Mesendoderm (in vitro differentiated cells): ENCODE data around the gene STEAP4.

Experiments
- DNase-seq: peaks from one replicate; pipeline ENCODE4 v3.0.0; 2013
- H2AK5ac ChIP-seq: 2 replicates; pipeline ENCODE4 v1.6.1; 2013; ENCODE audit warnings: low read length, inconsistent platforms
- H2BK120ac ChIP-seq: 2 replicates; pipeline ENCODE4 v1.6.1; 2013; ENCODE audit warnings: low read depth, mild to moderate bottlenecking, low read length, moderate library complexity, mixed read lengths
- H2BK15ac ChIP-seq: replicated peaks from 2 replicates; pipeline ENCODE4 v1.6.1; 2013; ENCODE audit warnings: low read depth, mild to moderate bottlenecking, moderate library complexity
- H2BK5ac ChIP-seq: 2 replicates; pipeline ENCODE4 v1.6.1; 2013; ENCODE audit warnings: low read length, inconsistent platforms
- H3K18ac ChIP-seq: 2 replicates; pipeline ENCODE4 v1.6.1; 2013; ENCODE audit warnings: mild to moderate bottlenecking, low read length, mixed read lengths
- H3K23ac ChIP-seq: one replicate; pipeline ENCODE4 v1.6.1; 2013; ENCODE audit warnings: low read length
- H3K27ac ChIP-seq: 2 replicates; pipeline ENCODE4 v1.5.1; 2013; ENCODE audit warnings: low read depth, mild to moderate bottlenecking, inconsistent platforms, low read length, moderate library complexity
- H3K27me3 ChIP-seq: 2 replicates; pipeline ENCODE4 v1.6.1; 2013; ENCODE audit warnings: low read length, control low read depth, mild to moderate bottlenecking, inconsistent platforms; ENCODE audit not compliant: insufficient read depth, poor library complexity
- H3K36me3 ChIP-seq: 2 replicates; pipeline ENCODE4 v1.6.1; 2013; ENCODE audit warnings: low read length, inconsistent platforms; ENCODE audit not compliant: control insufficient read depth, insufficient read depth
- H3K4ac ChIP-seq: one replicate; pipeline ENCODE4 v1.6.1; 2013; ENCODE audit warnings: low read depth, mild to moderate bottlenecking, low read length, moderate library complexity
- H3K4me1 ChIP-seq: 2 replicates; pipeline ENCODE4 v1.6.1; 2013; ENCODE audit warnings: low read depth, low read length, inconsistent platforms; ENCODE audit not compliant: control insufficient read depth
- H3K4me2 ChIP-seq: 2 replicates; pipeline ENCODE4 v1.6.1; 2013; ENCODE audit warnings: low read length
- H3K4me3 ChIP-seq: 2 replicates; pipeline ENCODE4 v1.5.1; 2013; ENCODE audit warnings: mild to moderate bottlenecking, low read length
- H3K56ac ChIP-seq: one replicate; pipeline ENCODE4 v1.6.1; 2013; ENCODE audit warnings: low read length
- H3K79me1 ChIP-seq: 2 replicates; pipeline ENCODE4 v1.6.1; 2013; ENCODE audit warnings: low read length, inconsistent platforms
- H3K79me2 ChIP-seq: 2 replicates; pipeline ENCODE4 v1.6.1; 2013; ENCODE audit warnings: mild to moderate bottlenecking, low read length; ENCODE audit not compliant: control insufficient read depth, insufficient read depth
- H3K9ac ChIP-seq: 2 replicates; pipeline ENCODE4 v1.6.1; 2013; ENCODE audit warnings: low read length, inconsistent platforms
- H4K5ac ChIP-seq: one replicate; pipeline ENCODE4 v1.6.1; 2013; ENCODE audit warnings: low read length
- H4K8ac ChIP-seq: one replicate; pipeline ENCODE4 v1.6.1; 2013; ENCODE audit warnings: low read depth, mild to moderate bottlenecking, control low read depth, low read length, moderate library complexity
- WGBS: extraction: QIAGEN DNeasy Blood & Tissue Kit; methylation state at CpG from one replicate; pipeline ENCODE4 v1.1.7; 2013; ENCODE audit warnings: low lambda C conversion rate, missing lambda C conversion rate; ENCODE audit not compliant: insufficient coverage; ENCODE audit errors: extremely low coverage; 5-methylcytosine and 5-hydroxymethylcytosine counted together

Gene STEAP4

DNA sequence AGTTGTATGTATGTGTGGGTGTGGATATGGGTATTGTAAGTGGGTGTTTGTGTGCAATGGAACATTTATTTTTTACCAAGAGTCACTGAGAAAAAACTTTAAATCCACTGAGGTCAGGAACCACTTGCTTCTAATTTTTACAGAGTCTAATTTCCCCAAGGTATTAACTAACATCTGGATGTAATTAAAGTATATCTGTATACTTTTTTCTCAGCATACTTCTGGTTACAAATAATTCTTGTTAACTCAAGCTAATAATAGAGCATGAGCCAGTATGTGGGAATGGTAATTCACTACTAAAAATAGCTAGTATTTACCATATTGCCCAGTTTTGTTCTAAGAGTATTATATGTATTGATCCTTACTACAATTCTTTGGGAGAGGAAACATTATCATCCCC lies 24.6 kb upstream of the STEAP4 start:
- no peak overlapping the region for H4K5ac ChIP-seq
- no peak overlapping the region for H3K23ac ChIP-seq
- no peak for DNase-seq
- H3K18ac ChIP-seq = no peak overlapping the region
- H3K79me2 ChIP-seq = no peaks in the 10 kb centered on the region
- no peak overlapping the region for H4K8ac ChIP-seq
- no peaks in the 10 kb centered on the region for H3K27me3 ChIP-seq
- H2BK120ac ChIP-seq = no peak overlapping the region
- H3K56ac ChIP-seq = no peak overlapping the region
- no peak overlapping the region for H2AK5ac ChIP-seq
- H3K79me1 ChIP-seq = no peaks in the 10 kb centered on the region
- H2BK15ac ChIP-seq = no peak overlapping the region
- H3K4me3 ChIP-seq = no peak overlapping the region
- H3K27ac ChIP-seq = no peak overlapping the region
- no peak overlapping the region for H2BK5ac ChIP-seq
- no peaks in the 10 kb centered on the region for H3K36me3 ChIP-seq
- H3K4me2 ChIP-seq = no peak overlapping the region
- H3K9ac ChIP-seq = no peak overlapping the region
- no peaks in the 10 kb centered on the region for H3K4me1 ChIP-seq
- no peak overlapping the region for H3K4ac ChIP-seq

DNA sequence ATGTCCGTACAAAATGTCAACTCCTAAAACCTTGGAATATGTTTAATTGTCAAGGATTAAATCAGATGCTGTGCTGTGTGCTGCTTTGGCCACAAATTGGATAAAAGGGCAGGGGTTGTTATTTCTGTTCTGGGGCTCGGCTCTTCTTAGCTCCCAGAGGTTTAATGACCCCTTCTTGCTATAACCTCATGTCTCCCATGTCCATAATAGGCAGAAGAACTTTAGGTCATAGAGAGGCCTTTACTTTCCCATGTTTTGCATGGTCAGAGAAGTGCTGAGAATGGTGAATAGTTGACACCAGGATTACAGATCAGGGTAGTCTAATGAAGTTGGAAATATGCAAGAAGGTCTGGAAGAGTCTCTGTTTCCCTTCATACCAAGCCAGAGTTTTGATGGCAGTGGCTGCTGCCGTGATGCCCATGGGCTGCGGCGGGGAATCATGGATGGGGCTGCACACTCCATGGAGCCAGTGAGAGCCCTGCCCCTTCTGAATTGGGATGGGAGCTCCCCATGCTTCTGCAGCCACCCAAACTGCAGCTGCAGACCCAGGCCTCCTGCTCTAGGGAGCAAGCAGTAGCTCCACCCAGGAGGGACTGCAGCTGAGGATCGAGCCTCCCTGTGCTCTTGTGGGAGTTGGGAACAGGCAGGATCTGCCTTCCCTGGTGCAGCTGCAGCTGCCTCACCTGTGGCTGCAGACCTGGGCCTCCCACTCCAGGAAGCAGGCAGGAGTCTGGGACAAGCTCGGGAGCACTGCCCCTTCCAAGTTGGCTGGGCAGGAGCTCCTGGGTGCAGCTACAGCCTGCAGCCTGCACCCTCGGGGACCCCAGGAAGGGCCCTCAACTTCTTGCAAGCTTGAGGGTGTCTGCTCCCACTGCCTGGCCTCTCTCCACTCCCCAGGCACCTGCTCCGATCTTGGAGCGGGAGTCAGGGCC lies 23.1 kb upstream of the STEAP4 start:
- Histone ChIP-seq H3K36me3 (no peaks in the 10 kb centered on the region), H2BK15ac (no peak overlapping the region), H2AK5ac (no peak overlapping the region), H2BK120ac (no peak overlapping the region), H3K23ac (no peak overlapping the region), H4K5ac (no peak overlapping the region), H4K8ac (no peak overlapping the region), H3K4me1 (no peaks in the 10 kb centered on the region), H3K56ac (no peak overlapping the region), H3K4ac (no peak overlapping the region), H3K27me3 (no peaks in the 10 kb centered on the region), H3K9ac (no peak overlapping the region), H3K4me3 (no peak overlapping the region), H3K79me2 (no peaks in the 10 kb centered on the region), H3K18ac (no peak overlapping the region), H3K79me1 (no peaks in the 10 kb centered on the region), H2BK5ac (no peak overlapping the region), H3K27ac (no peak overlapping the region), H3K4me2 (no peak overlapping the region)
- no peak for DNase-seq
- no CpG with 5 or more reads among the region's 10 CpGs for WGBS

DNA sequence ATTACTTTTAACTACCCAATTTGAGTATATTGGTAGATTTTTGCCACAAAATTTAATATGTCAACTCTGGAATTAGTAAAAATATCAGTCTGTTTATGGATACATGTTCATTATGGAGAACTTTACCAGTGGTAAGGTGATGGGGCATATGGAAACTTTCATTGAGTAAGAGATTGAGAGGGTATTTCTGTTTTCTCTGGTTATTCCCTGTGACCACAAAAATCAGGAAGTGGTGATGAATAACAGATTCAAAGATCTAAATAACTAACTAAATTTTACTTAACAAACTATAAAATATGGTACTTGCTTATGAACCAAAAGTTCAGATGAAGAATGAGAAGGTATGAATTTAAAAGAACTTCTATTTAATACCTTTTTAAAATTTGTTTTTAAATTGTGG lies 22.1 kb upstream of the STEAP4 start:
- Histone ChIP-seq H4K8ac (no peak overlapping the region), H2BK120ac (no peak overlapping the region), H3K18ac (no peak overlapping the region), H3K4ac (no peak overlapping the region), H2BK5ac (no peak overlapping the region), H3K56ac (no peak overlapping the region), H3K27me3 (no peaks in the 10 kb centered on the region), H3K9ac (no peak overlapping the region), H4K5ac (no peak overlapping the region), H3K4me2 (no peak overlapping the region), H2BK15ac (no peak overlapping the region), H3K23ac (no peak overlapping the region), H3K4me3 (no peak overlapping the region), H3K36me3 (no peaks in the 10 kb centered on the region), H3K79me2 (no peaks in the 10 kb centered on the region), H2AK5ac (no peak overlapping the region), H3K27ac (no peak overlapping the region), H3K79me1 (no peaks in the 10 kb centered on the region), H3K4me1 (no peaks in the 10 kb centered on the region)
- no peak for DNase-seq

DNA sequence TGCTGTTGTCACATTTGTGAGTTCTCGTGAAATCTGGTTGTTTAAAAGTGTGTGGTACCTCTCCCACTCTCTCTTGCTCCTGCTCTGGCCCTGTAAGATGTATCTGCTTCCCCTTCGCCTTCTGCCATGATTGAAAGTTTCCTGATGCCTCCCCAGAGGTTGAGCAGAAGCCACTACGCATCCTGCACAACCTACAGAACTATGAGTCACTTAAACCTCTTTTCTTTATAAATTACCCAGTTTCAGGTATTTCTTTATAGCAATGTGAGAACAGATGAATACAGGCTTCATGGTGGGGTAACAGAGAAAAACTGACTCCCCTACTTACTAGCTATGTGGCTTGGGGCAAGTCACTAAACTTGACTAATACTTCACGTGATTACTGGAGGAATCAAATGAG lies 18.0 kb upstream of the STEAP4 start:
- no peak overlapping the region for H2BK120ac ChIP-seq
- H3K4me1 ChIP-seq = peaks cover 3% of the 10 kb centered on the region
- H4K8ac ChIP-seq = no peak overlapping the region
- no peak overlapping the region for H3K23ac ChIP-seq
- H3K27ac ChIP-seq = no peak overlapping the region
- H3K56ac ChIP-seq = no peak overlapping the region
- H4K5ac ChIP-seq = no peak overlapping the region
- no peak overlapping the region for H3K4ac ChIP-seq
- H3K36me3 ChIP-seq = no peaks in the 10 kb centered on the region
- no peak overlapping the region for H2BK5ac ChIP-seq
- no peak overlapping the region for H3K4me3 ChIP-seq
- no CpG with 5 or more reads among the region's 4 CpGs for WGBS
- H3K9ac ChIP-seq = no peak overlapping the region
- DNase-seq = no peak
- H2BK15ac ChIP-seq = no peak overlapping the region
- no peaks in the 10 kb centered on the region for H3K27me3 ChIP-seq
- no peaks in the 10 kb centered on the region for H3K79me2 ChIP-seq
- H3K79me1 ChIP-seq = no peaks in the 10 kb centered on the region
- no peak overlapping the region for H3K4me2 ChIP-seq
- H3K18ac ChIP-seq = no peak overlapping the region
- H2AK5ac ChIP-seq = no peak overlapping the region

DNA sequence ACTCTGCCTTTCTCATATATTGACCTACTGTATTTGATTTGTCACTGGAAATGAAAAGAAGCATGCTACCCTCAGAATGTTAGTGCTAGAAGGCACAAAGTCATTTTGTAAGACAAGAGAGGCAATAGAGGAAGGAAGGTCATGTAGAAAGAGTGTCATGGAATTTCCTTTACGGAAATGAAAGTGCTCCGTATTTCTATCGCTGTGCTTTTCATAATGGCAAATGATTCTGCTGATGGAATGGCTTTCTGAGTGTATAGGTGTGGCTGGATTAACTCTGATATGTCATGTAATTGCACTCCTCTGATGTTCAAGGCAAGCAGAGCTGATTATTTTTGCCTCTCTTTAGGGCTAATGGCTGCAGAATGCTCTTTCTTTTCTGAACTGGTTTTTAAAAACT lies 15.5 kb upstream of the STEAP4 start:
- Histone ChIP-seq H2AK5ac (no peak overlapping the region), H3K79me1 (no peaks in the 10 kb centered on the region), H3K23ac (no peak overlapping the region), H3K18ac (no peak overlapping the region), H3K56ac (no peak overlapping the region), H3K4me3 (no peak overlapping the region), H3K4me2 (no peak overlapping the region), H3K27ac (no peak overlapping the region), H3K4me1 (peaks cover 3% of the 10 kb centered on the region), H3K36me3 (no peaks in the 10 kb centered on the region), H3K79me2 (no peaks in the 10 kb centered on the region), H2BK5ac (no peak overlapping the region), H3K4ac (no peak overlapping the region), H3K9ac (no peak overlapping the region), H4K8ac (no peak overlapping the region), H4K5ac (no peak overlapping the region), H2BK120ac (no peak overlapping the region), H2BK15ac (no peak overlapping the region), H3K27me3 (no peaks in the 10 kb centered on the region)
- WGBS = no CpG with 5 or more reads among the region's 3 CpGs
- no peak for DNase-seq

DNA sequence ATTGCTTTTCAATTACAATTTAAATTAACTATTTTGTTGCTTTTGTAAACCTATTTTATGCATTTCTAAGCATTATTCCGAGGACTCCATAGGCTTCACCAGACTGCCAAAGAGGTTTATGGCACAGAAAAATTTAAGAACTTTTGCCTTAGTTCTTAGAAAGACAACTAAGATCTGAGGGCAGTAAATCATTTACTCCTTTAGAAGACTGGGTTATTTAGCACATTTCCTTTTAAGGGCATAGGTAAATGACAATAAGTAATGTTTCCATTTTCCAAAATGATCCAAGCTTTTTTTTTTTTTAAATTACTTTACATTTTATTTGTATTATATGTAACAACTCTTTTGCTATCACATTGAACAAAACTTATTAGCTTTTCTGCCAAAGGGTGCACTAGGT lies 15.0 kb upstream of the STEAP4 start:
- H4K8ac ChIP-seq = no peak overlapping the region
- H3K79me2 ChIP-seq = no peaks in the 10 kb centered on the region
- H3K18ac ChIP-seq = no peak overlapping the region
- H3K27me3 ChIP-seq = no peaks in the 10 kb centered on the region
- peaks cover 3% of the 10 kb centered on the region for H3K4me1 ChIP-seq
- no peak for DNase-seq
- H2BK120ac ChIP-seq = no peak overlapping the region
- H3K23ac ChIP-seq = no peak overlapping the region
- no peak overlapping the region for H3K9ac ChIP-seq
- H4K5ac ChIP-seq = no peak overlapping the region
- H2AK5ac ChIP-seq = no peak overlapping the region
- no peak overlapping the region for H3K4me2 ChIP-seq
- WGBS = no CpG with 5 or more reads among the region's 1 CpG
- no peaks in the 10 kb centered on the region for H3K79me1 ChIP-seq
- H2BK15ac ChIP-seq = no peak overlapping the region
- no peaks in the 10 kb centered on the region for H3K36me3 ChIP-seq
- H2BK5ac ChIP-seq = no peak overlapping the region
- no peak overlapping the region for H3K56ac ChIP-seq
- H3K4ac ChIP-seq = no peak overlapping the region
- H3K27ac ChIP-seq = no peak overlapping the region
- H3K4me3 ChIP-seq = no peak overlapping the region
